HS-27A (cell line): ENCODE data around the gene MOK.

Experiments used
- DNase-seq: peaks from one replicate; pipeline ENCODE4 v3.0.0-alpha.2; 2012; ENCODE audit warnings: low read depth, missing footprints

The MOK gene

GRCh38 chr14:102283631-102284129, 21.3 kb downstream of the MOK start:
- no peak for DNase-seq

GRCh38 chr14:102282751-102283465, 22.1 kb downstream of the MOK start:
- no peak for DNase-seq

- DNase-seq, result peak; percentile 98
These were observed 24.5 kb downstream of the MOK start for GRCh38 chr14:102280376-102280962.

GRCh38 chr14:102279688-102280348, 25.1 kb downstream of the MOK start:
- DNase-seq, result peak; percentile 99

GRCh38 chr14:102279282-102279681, 25.7 kb downstream of the MOK start:
- DNase-seq, result no peak

GRCh38 chr14:102278631-102278935, 26.4 kb downstream of the MOK start:
- no peak for DNase-seq

- no peak for DNase-seq
These were observed 26.9 kb downstream of the MOK start for GRCh38 chr14:102277874-102278630.

- no peak for DNase-seq
These were observed 29.1 kb downstream of the MOK start for GRCh38 chr14:102275866-102276265.

- DNase-seq, result peak; percentile 51
These were observed 32.6 kb downstream of the MOK start for GRCh38 chr14:102272392-102272791.

- DNase-seq, result no peak
These were observed 40.2 kb downstream of the MOK start for GRCh38 chr14:102264775-102265174.

- DNase-seq, result no peak
These were observed 40.6 kb downstream of the MOK start for GRCh38 chr14:102264355-102264754.

GRCh38 chr14:102262929-102263462, 42.0 kb downstream of the MOK start:
- no peak for DNase-seq

- DNase-seq, result no peak
These were observed 46.8 kb downstream of the MOK start for GRCh38 chr14:102258136-102258535.

- no peak for DNase-seq
These were observed 48.2 kb downstream of the MOK start for GRCh38 chr14:102256716-102257115.

- no peak for DNase-seq
These were observed 49.4 kb downstream of the MOK start for GRCh38 chr14:102255401-102256190.

GRCh38 chr14:102252834-102253801, 51.8 kb downstream of the MOK start:
- DNase-seq, result no peak

- DNase-seq, result no peak
These were observed 53.8 kb downstream of the MOK start for GRCh38 chr14:102251161-102251560.

- no peak for DNase-seq
These were observed 54.3 kb downstream of the MOK start for GRCh38 chr14:102250636-102251035.

GRCh38 chr14:102249981-102250380, 55.0 kb downstream of the MOK start:
- no peak for DNase-seq

GRCh38 chr14:102249041-102249440, 55.9 kb downstream of the MOK start:
- DNase-seq, result no peak
